ENCODE data around the gene C16orf78. TPM values are rescaled to one million over a fixed set of nuclear protein-coding genes. Genes with fewer than 3 reads are reported as not detected.

C16orf78 gene
- total RNA-seq, 1 donor from 2014 or later = not detected

DNA sequence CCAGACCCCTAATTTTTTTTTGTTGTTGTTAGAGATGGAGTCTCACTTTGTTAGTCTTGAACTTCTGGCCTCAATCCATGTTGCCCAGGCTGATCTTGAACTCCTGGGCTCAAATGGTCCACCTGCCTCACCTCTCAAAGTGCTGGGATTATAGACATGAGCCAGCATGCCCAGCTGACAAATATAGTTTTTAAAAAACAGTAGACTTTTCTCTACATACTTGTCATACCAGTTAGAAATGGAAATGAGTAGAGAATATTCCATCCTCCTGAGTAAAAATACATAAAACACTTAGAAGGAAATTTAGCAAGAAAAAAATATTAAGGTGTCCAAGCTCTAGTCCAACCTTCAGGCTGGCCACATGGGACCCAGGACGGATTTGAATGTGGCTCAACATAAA is 21.4 kb downstream of the C16orf78 start:
- no peak for DNase-seq (ENCODE audit: low spot score)

DNA sequence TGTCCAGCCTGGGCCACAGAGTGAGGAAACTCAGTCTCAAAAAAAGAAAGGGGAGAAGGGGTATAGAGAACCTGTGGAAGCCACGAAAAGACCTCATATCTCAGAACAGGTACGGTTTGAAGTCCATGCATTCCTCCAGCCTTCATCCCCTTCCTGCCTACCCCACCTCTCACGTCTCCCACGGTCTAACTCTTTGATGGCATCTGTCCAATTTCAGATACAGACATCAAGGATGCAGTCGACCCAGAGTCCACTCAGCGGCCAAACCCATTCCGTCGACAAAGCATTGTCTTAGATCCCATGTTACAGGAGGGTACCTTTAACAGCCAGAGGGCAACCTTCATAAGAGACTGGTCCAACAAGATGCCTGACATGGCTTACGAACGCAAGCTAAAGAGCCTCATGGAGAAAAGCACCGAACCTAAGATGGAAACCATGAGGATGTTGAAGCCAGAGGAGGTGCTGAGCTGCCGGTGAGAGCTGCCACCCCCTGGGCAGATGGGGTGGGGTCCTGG is 22.7 kb downstream of the C16orf78 start:
- no peak for DNase-seq (ENCODE audit: low spot score)

DNA sequence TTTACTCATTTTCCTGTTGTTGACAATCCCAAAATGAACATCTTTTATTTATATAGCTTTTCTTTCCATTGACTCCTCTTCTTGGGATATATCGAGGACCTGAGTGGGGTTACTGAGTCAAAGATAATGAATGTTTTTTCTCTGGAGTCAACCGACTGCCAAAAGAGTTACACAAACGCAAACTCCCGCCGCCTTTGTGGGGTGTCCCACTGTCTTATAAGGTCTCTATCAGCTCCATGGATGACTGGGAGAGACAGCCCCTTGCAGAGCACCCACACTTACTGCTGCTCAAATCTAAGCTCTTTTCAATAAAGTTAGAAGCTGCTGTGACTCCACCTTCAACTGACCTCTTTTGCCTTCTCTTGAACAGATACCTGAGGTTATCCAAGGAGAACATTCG is 25.2 kb downstream of the C16orf78 start:
- DNase-seq (ENCODE audit: low spot score) = no peak

DNA sequence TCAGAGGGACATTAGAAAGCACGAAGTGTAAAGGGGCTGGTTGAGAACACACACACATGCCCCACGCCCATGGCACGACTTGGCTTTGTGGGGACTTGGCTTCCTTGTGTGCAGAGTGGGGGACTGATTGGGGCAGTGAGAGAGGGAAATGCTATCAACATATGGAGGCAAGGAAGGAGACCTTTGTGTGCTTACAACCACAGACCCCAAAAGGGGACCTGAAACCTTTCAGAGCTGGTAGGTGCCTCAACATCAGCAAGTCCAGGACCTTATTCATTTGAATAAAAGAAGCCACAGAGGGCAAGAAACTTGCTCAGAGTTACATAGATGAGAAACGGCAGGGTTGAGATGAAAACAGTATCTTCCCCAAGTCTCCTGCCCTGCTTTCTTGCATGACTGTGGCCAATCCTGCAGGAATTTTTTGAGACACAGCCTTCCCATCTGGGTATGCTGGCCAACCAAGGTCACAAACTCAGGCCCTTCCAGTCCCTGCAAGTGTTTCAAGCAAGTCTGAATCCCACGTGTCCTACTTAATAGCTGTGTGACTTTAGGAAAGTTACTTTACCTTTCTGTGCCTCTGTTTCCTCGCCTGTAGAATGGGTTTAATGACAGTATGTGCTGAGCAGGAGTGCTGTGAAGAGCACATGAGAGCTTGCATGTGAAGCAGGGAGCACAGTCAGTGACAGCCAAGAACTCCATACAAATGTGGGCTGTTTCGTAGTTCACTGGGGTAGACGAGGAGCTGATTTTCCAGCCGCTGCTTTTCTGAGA is 26.2 kb downstream of the C16orf78 start:
- no peak for DNase-seq (ENCODE audit: low spot score)

DNA sequence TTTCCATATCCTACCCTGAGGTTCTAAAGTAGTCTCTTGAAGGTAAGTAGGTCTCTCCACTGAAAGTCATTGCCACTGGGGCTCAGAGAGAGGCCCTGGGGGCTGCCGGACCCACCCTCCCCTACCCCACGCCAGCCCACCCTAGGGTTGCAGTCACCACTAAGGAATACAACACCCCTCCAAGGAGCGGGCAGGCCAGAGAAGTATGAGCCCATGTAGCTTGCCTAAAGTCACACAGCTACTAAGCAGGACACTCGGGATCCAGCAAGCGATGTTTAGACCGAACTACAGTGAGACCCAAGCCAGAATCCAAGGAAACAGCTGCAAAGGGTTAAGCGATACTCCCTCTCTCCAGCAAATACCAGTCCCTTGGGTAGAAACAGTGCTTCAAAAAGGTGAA is 27.0 kb downstream of the C16orf78 start:
- DNase-seq (ENCODE audit: low spot score) = no peak

DNA sequence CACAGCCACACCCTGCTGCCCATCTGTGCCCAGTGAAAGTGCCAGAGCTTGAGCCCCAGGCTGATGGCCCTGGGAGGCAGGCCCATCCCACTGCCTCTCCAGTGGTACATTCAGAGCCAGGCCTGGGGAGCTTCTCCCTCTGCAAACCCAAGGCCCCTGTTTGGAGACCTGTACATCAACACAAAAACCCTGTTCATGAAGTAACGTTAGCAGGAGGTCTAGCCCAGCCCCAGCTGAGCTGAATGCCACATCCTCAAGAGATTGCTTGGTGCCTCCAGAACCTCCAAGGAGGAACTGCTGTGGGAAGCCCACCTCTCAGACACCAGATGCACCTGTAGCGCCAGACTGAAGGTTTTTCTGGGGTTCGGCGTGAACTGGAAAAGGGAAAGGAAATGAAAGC is 31.5 kb downstream of the C16orf78 start:
- DNase-seq (ENCODE audit: low spot score) = peak; percentile 23

DNA sequence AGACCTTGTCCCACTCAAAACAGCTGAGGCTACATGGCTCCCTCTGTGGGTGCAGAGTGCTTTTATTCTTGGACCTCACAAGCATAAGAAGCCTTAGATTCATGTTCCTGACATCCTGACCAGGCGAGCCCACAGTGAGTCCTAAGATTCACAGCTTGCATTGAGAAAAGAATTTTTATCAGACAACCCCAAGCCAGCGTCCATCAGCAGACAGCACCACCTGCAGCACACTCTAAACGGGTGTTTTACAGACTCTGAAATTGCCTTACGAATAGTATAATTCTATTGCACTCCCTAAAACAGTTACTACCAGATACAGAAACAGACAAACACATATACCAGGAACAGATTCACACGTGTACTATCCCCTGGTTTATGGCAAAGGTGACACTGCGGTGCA is 31.9 kb downstream of the C16orf78 start:
- DNase-seq (ENCODE audit: low spot score) = no peak

DNA sequence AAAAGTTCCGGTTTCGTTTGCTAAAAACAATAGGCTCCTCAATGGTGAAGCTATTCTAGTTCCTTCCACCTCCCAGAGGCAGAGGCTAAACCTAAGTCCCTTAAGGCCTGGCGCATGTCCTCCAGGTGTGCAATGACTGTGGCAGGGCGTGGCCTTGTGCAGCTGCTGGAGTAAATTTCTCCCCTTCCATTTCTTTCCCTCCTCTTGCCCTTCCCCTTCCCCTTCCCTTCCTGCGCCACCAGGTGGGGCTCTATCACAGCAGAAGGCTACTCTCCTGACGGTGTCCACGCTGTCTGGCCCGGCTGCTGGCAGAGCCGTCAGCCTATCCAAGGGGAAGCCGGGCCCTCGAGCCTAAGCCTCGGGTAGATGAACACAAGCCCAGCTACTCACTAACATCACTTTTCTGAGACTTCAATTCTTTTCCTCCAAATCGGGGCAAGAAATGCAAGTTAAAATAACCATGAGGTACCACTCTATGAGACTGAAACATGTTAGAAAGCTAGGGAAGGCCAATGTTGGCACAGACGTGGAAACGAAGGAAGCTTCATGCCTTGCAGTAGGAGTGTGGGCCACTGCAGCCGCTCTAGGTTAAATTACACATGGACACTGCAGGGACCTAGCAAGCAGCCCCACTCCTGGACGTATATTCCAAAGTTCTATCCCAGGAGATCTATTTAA is 34.4 kb downstream of the C16orf78 start:
- DNase-seq (ENCODE audit: low spot score) = peak; percentile 86

DNA sequence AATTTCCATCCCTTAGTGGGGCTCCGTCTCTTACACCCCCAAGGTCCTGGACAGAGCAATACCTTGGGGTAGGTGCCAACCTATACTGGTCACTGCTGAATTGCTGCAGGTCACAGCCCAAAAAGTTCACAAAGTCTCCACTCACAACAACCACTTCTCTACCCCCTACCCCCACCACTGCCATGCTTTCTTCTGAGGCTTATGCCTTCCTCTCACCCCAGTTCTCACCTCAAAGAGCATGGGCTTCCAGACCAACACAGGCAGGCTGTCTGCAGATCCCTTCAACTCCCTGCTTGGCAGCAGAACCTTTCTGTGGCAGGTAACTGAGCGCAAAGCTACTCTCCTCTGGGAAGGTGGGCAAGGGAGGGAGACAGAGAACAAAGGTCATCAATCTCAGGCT is 35.5 kb downstream of the C16orf78 start:
- no peak for DNase-seq (ENCODE audit: low spot score)

DNA sequence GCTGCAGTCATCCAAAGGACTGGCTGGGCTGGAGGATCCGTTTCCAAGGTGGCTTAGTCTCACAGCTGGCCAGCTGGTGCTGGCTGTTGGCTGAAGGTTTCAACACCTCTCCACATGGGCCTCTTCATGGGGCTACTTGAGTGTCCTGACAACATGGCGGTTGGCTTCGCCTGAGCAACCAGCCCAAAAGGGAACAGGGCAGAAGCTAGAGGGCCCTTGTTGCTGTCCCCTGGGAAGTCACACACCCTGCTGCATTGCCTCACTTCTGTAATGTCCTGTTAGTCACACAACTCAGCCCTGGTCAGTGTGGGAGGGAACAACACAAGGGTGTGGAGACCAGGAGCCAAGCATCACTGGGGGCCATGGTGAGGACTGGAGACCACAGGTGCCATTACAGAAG is 36.6 kb downstream of the C16orf78 start:
- DNase-seq (ENCODE audit: low spot score) = no peak

DNA sequence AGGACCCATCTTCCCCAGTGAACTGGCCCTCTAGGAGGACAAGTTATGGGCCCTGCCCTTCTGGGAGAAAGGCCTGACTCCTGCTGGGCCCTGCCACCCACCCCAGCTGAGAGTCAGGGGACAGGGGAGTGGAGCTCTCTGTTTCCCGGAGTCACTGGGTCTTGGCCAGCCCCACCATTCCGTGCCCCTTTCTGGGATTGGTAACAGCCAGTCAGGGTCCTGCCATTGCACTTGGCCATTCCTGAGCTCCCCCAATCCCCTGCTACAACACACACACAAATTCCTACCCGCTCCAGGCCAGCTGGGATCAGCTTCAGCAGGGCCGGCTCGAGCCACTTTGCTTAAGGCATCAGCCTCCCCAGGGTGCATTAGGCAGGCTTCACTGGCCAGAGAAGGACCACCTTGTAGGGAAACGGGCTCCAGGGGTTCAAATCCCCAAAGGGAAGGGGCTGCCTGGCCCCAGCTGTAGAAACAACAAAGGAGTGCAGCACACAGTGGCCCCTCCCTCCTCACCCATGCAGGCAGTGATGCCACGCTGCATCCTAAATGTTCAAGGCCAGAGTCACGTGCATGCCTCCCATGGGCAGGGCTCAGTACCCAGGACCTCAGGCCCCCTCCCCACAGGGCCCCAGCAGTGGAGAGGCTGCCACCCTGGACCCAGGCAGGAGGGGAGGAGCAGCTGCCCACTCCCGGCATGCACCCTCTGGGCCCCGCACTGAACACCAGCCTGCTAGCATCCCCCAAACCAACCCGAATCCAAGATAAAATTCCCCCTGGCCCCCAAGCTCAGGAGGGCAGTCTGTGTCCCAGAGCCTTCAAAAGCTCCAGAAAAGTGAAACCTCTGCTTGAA is 37.7 kb downstream of the C16orf78 start:
- DNase-seq (ENCODE audit: low spot score) = no peak

DNA sequence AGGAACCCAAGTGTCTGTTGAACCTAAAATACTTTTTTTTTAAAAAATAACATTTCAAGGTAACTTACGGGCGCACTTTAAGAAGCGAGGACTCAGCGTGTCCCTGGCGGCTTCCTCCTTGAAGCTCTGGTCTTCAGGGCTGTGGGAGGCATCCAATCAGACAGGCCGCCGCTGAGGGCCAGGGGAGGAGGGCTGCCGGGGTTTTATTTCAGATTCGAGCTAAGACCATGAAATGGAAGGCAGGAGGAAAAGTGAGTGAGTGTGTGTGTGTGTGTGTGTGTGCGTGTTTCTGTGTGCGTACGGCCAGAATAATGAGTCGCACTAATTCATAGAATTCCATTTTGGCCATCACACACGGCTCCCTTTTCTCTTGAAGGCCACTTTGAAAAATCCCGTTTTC is 41.1 kb downstream of the C16orf78 start:
- no peak for DNase-seq (ENCODE audit: low spot score)

DNA sequence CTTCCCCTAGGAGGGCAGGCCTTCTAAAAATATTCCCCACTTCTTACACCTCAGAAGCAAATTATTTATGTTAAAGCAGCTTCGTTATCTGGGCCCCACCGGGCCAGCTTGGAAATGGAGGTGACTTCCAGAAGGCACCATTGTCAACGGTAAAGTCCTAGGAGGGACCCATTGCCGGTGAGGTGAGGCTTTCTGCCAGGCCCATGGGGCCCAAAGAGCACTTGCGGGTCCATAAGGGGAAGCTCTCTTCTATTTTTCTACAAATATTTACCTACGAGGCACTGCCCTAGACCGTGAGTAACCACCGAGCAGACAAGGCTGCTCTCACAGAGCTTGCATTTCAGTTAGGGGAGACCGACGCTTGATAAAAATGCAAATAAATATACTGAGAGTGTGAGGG is 41.5 kb downstream of the C16orf78 start:
- no peak for DNase-seq (ENCODE audit: low spot score)

DNA sequence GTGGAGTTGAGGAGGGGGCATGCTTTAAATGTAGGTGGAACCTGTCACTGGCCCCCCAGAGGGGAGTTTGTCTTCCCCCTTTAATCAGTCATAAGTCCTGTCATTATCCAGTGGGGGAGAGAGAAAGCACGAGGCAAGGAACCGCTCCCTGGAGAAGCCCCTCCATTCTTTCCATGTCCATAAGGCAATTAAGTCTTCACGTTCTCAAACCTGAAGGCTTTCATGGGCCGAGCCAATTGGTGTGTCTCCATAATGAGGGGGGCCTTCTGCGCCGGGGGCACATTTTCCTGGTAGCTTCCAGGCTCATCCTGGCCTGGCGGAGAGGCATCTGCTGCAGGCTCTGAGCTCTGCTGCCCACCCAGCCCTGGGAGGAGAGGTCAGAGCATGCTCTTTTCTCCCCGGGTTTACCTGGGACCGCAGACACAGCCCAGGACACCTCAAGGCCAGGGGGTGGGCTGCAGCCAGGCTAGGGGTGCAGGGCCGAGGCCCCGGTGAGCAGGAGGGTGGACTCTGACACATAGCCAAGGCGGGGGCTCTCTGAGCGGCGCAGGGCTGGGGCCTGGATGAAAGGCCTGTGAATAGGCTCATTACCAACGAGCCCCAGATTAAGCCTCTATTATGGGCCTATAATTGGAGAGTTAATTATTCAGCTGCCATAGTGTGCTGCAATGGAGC is 42.5 kb downstream of the C16orf78 start:
- DNase-seq (ENCODE audit: low spot score) = no peak

DNA sequence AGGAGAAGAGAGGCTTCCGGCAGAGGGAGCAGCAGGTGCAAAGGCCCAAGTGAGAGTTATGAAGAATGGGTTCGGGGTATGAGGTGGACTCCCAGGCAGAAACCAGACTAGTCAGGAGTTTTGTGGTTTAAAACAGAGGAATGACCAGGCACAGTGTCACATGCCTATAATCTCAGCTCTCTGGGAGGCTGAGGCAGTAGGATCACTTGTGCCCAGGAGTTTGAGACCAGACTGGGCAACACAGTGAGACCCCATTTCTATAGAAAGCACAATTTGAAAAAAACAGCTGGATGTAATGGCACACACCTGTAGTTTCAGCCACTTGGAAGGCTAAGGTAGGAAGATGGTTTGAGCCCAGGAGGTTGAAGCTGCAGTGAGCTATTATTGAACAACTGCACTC is 43.8 kb downstream of the C16orf78 start:
- DNase-seq (ENCODE audit: low spot score) = no peak

DNA sequence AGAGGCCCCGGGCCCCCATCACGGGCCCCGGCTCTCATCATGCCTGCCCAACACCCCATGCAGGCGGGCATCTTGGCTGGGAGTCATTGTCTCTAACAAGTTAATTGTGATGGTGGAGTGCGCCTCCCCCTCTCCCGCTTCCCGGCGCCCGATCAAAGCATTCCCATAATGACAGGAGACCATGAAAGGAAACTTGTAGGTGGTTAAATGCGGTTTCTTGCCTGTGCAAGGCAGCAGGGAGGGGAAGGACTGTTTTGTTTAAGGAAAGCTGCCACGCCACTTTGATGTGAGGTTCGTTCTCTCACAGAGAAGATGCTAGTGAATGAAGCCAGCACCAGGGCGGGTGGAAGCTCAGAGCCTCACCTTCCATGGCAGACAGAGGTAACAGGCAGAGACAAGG is 45.4 kb downstream of the C16orf78 start:
- DNase-seq (ENCODE audit: low spot score) = no peak

DNA sequence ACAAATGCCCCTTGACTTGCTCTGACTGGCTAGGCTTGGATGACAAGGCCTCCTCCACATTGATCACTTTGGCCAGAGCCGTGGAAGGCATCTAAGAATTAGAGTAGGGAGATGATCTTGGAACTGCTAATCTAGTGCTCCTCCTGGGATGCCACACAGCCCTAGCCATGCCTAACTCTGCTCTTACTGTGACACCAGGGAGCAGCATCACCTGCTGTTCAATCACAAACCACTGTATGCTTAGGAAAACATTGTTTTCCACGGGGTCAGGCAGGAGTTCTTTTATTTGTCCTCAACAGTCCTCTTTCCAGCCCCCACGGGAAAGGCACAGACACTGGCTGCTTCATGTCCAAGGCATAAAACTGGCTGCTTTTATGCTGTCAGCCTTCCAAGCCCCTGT is 46.3 kb downstream of the C16orf78 start:
- DNase-seq (ENCODE audit: low spot score) = no peak

DNA sequence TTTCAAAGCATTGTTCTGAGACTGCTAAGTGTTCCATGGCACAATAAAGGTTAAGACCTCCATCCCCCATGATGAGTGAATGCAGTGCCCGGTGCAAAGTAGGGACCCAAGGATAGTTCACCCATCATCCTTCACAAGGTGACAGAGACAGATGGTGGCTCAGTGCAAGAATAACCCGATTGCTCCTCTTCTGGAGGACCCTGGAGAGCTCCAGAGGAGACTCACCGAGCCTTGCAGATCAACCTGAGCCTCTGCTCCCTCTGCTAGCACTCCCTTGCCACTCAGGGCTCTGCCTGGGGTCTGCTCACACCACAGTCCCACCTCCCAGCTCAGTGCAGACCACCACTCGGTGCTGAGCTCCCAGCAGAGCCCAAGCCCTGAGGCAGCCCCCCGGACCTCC is 49.3 kb downstream of the C16orf78 start:
- DNase-seq (ENCODE audit: low spot score) = no peak

DNA sequence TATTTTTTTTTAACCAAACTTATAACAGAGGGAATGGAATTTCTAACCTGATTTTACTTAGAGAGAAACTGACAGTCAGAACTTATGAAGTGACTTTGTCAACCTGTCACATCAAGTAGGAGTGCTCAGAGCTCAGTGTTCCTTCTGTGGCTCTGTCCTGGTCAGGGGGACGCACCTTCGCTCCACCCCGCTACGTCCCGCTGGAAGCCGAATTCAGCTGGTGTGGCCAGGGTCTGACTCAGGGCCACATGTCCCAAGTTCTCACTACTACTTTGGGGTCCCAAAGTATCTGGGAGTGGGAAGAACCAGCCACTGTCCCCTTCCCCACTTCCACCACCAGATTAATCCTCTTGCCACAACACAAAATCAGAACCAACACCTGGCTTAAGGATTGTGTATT is 51.4 kb downstream of the C16orf78 start:
- DNase-seq (ENCODE audit: low spot score) = no peak

DNA sequence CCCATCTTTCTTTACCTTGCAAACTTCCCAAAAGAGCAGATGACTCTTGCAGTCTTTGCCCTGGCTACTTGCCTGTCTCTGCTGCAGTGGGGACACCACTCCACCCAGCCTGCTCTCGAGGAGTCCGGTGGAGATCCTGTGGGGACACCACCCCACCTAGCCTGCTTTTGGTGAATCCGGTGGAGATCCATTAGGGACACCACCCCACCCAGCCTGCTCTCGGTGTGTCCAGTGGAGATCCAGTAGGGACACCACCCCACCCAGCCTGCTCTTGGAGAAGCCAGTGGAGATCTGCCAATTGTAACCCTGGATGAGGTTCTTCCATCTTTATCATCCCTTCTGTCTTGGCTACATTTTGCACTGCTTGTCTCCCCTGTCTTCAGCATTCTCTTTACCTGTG is 54.2 kb downstream of the C16orf78 start:
- DNase-seq (ENCODE audit: low spot score) = no peak

DNA sequence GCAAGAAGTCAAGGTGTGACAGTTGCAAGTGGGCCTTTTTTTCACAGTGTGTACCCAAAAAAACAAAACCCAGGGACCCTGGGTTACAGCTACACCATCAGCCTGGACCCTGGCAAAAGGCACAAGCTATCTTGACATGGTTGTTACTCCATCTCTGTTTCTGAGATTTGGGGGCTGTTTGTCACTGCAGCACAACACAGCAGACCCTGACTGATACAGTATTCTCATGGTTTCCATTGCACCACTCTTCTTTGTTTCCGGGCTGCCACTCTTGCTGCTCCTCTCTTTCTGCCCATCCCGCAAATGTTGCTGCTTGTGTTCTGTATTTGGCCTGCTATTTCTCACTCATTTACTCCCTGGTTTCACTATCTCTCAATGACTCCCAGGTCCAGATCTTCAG is 55.2 kb downstream of the C16orf78 start:
- no peak for DNase-seq (ENCODE audit: low spot score)

DNA sequence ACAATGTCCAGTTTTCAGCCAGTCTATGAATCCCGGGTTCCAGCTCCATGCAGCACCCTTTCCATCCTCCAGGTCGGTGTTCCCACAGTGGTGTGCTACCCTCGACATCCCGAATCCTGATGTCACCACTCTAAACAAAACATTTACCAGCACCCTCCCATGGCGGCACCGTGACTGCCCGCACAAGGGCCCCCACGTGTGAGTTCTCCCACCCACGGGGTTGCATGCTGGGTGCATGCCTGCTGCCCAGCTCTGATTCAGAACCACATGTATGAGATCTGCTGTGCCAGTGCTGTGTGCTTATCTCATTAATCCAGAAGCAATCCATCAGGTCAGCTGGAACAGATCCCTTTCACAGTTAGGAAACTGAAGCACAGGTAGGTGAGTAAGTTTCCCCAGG is 57.4 kb downstream of the C16orf78 start:
- no peak for DNase-seq (ENCODE audit: low spot score)
